Natural killer cell treated with Interleukin-12 subunit alpha and Interleukin-12 subunit beta and Interleukin-15 and Interleukin-18, amount 100 ng/mL, for 72 hours (primary cell): Measurements from ENCODE around the gene ZCWPW1. TPM values are rescaled to one million over a fixed set of nuclear protein-coding genes. Genes with fewer than 3 reads are reported as not detected.

Experiments used
- total RNA-seq, 2 donors: library from RNA; stranded (reverse); gene quantifications; one replicate each; pipeline ENCODE4 v1.2.3, GENCODE V29; 2022

Gene ZCWPW1
- total RNA-seq, 2 donors from 2014 or later, result 1.3 to 2.5 TPM

Other genes starting within 250 kb of the ZCWPW1 start
- 10 to 100 TPM; 32.2 to 43.9 TPM for gene PVRIG, start 208.8 kb downstream of the ZCWPW1 start, total RNA-seq
- gene SPDYE3, start 121.0 kb downstream of the ZCWPW1 start, total RNA-seq, result not detected
- 10 to 100 TPM; 48.4 to 94.8 TPM for gene PILRB, start 70.6 kb downstream of the ZCWPW1 start, total RNA-seq
- gene PILRA, start 55.2 kb downstream of the ZCWPW1 start, total RNA-seq, result 1 to 10 TPM; 3.7 to 6.8 TPM
- 10 to 100 TPM; 44.0 to 60.5 TPM for gene MEPCE, start 1.1 kb upstream of the ZCWPW1 start, total RNA-seq
- 10 to 100 TPM; 54.5 to 57.0 TPM for gene PPP1R35, start 7.8 kb upstream of the ZCWPW1 start, total RNA-seq
- gene SPACDR, start 35.6 kb upstream of the ZCWPW1 start, total RNA-seq, result 1 to 10 TPM; 2.4 to 4.2 TPM
- gene TSC22D4, start 50.5 kb upstream of the ZCWPW1 start, total RNA-seq, result 100 to 1,000 TPM; 129 to 134 TPM
- gene NYAP1, start 55.2 kb upstream of the ZCWPW1 start, total RNA-seq, result not detected
- 10 to 100 TPM; 45.2 to 49.4 TPM for gene AGFG2, start 110.5 kb upstream of the ZCWPW1 start, total RNA-seq
- gene SAP25, start 145.2 kb upstream of the ZCWPW1 start, total RNA-seq, result 10 to 100 TPM; 10.1 to 25.2 TPM
- 100 to 1,000 TPM; 125 to 150 TPM for gene LRCH4, start 157.4 kb upstream of the ZCWPW1 start, total RNA-seq
- under 1 TPM in 1 of 2 donors, not detected in 1; 0.21 TPM for gene FBXO24, start 157.6 kb upstream of the ZCWPW1 start, total RNA-seq
- gene PCOLCE, start 173.7 kb upstream of the ZCWPW1 start, total RNA-seq, result 1 to 10 TPM; 5.4 to 5.6 TPM
- gene MOSPD3, start 183.8 kb upstream of the ZCWPW1 start, total RNA-seq, result 10 to 100 TPM; 17.6 to 19.2 TPM
- 10 to 100 TPM; 10.1 to 34.1 TPM for gene TFR2, start 212.8 kb upstream of the ZCWPW1 start, total RNA-seq
- not detected for gene ACTL6B, start 227.7 kb upstream of the ZCWPW1 start, total RNA-seq
- 100 to 1,000 TPM; 345 to 348 TPM for gene GNB2, start 245.0 kb upstream of the ZCWPW1 start, total RNA-seq